KG1 (cell line): Measurements from ENCODE around the gene GLG1.
"Not testable (repeated sequence)": the region's sequence is repeated elsewhere in the genome, so short reads cannot be mapped to it uniquely, and the experiment has no call there.

Experiments used
- DNase-seq: peaks from one replicate; lab custom pipeline; 2025; lab: John Stamatoyannopoulos, UW

Gene GLG1

DNA sequence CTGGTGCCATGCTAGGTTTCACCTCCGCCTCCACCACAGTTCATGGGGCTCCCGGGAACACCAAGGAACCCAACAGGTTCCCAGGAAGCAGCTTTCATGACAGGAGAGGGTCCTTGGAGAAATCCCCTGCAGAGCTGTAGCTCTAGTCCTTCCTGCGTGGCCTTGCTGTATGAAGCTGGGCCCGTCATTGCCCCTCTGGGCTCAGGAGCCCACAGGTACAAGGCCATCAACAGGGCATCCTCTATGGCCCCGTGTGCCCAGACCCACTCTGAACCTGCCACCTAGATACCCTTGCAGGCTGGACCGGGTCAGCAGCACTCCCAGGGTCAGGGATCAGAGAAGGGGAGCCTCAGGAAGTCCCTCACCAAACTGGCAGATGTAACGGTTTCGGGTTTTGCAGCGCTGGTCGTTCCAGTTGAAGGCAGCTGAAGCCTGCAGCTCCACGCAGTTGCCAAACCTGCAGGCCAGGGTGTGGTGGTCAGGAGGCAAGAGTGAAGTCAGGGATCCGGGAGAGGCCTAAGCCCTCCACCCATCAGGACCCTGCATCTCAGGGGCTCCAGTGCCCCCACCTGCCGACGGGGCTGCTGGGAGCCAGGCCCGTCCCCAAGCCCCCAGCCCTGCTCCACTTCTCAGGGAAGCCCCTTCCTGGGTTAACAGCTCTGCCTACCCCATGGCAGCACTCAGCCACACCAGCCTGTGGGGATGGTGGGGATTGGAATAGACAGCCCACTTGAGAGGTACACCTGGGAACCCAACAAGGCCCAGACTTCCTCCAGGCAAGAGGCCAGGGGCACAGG, 197.5 kb downstream of the GLG1 start:
- DNase-seq, result not testable (repeated sequence)

GRCh38 chr16:74407362-74407705, 199.6 kb downstream of the GLG1 start:
- not testable (repeated sequence) for DNase-seq

GRCh38 chr16:74406600-74407361, 200.1 kb downstream of the GLG1 start:
- not testable (repeated sequence) for DNase-seq

DNA sequence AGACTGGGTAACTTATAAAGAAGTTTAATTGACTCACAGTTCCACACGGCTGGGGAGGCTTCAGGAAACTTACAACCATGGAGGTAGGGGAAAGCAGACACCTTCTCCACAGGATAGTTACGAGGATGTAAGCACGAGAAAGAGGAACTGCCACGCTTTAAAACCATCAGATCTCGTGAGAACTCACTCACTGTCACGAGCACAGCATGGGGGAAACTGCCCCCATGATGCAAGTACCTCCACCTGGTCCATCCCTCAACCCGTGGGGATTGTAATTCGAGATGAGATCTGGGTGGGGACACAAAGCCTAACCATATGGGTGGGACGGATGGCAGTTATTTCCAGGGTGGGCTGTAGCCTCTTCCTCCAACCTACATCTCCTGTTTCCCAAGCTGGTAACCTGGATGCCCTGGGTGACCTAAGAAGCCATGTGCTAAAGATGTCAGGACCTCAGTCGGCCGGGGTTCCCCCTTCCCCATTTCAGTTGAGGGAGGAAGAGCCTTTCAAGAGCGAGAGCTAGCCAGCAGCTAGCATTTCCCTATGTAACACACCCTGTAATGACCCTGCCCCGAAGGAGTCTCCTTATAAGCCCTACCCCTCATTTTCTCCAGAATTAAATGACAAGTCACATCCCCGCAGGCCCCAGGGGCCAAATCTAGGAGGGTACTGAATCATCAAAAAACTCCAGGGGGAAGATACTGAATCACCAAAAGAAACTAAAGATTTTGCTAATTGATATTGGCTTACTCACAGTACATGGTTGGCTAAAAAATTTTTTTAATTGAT, 202.6 kb downstream of the GLG1 start:
- not testable (repeated sequence) for DNase-seq

DNA sequence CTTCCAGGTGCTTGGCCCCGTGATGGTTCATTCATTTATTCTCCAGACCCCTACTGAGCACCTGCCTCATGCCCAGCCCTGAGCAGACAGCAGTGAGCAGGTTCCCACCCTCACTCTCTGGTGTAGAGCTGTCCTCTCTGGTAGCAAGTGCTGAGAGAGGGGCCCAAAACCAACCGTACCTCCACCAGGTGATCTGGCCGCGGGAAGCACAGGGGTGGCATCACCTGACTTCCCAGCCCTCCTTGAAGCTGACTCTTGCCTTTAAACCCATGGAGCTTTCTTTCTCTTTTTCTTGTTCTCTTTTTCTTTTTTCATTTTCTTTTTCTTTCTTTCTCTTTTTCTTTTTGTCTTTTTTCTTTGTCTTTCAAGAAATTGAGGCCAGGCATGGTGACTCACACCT, 206.7 kb downstream of the GLG1 start:
- not testable (repeated sequence) for DNase-seq

DNA sequence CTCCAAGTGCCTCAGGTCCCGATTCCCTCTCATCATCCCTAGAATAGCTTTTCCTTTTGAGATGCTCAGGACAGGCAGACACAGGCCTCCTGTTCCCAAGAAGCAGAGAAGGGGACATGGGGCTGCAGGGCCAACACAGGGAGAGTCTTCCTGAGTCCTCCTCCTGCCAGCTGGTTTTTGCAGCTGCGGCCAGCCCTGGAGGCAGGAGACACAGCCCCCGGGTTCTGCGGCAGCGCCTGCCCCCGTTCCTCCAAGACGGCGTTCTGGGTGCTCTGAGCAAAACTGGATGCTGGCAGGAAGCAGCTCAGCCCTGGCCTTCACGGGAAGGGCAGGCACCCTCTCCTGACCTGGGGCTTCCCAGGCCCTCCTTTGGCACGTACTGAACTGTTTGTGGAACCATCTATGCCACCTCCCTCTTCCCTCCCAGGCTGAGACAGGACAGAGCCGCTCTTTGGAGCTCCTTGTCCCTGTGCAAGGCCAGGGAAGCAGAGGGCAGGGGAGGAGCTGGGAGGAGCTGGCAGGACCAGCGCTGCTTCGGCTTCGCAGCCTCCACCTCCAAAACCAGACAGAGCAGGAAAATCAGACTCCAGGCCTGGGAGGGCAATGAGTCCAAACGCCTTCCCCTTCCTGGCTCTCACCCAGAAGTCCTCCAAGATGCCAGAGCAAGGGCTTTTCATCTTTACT, 208.6 kb downstream of the GLG1 start:
- not testable (repeated sequence) for DNase-seq
